NCI-H1436 treated with DMSO at 0.1 percent for 48 hours (cell line): ENCODE results near the gene PRR20B.
"Not testable (repeated sequence)": the region's sequence is repeated elsewhere in the genome, so short reads cannot be mapped to it uniquely, and the experiment has no call there.

Source experiments
- DNase-seq: peaks from one replicate; lab custom pipeline; 2025; lab: John Stamatoyannopoulos, UW

The PRR20B gene

GRCh38 chr13:57147188-57147587 lies at the start of gene PRR20B:
TSS of gene PRR20B (plus strand) at chr13:57147488. CDS start at chr13:57147875, 387 bp downstream.
- not testable (repeated sequence) for DNase-seq

DNA sequence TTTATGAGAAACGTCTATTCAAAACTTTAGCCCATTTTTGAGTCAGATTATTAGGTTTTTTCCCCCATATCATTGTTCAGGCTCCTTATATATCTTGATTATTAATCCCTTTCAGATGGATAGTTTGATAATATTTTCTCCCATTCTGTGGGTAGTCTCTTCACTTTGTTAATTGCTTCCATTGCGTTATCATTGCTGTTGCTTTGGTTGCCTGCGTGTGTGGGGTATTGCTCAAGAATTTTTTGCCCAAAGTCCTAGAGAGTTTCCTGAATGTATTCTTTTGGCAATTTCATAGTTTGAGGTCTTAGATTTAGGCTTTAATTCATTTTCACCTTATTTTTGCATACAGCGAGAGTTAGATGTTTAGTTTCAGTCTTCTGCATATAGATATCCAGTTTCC lies 32.3 kb upstream of the PRR20B start:
- no peak for DNase-seq

DNA sequence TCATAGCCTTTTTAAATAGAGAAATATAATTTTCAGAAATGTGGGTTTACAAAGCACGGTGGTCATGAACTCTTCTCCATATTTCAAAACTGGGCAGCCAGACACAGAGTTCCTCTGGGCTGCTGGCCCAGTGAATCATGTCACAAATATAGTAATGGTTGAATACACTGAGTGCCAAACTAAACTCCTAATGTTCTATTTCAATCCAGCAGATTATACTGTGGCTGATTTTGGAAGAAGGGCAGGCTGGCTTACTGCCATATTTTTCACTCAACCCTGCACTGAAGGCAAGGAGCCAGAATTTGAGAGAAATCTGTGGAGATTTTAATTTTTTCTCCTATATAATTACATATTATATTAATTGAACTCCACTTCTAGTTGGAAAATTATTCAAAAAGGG lies 23.6 kb upstream of the PRR20B start:
- DNase-seq: no peak

GRCh38 chr13:57128909-57129308 lies 18.4 kb upstream of the PRR20B start:
- no peak for DNase-seq

GRCh38 chr13:57136093-57136492 lies 11.2 kb upstream of the PRR20B start:
- DNase-seq: no peak

- DNase-seq: no peak
Measured at GRCh38 chr13:57137585-57137984, 9.7 kb upstream of the PRR20B start.

DNA sequence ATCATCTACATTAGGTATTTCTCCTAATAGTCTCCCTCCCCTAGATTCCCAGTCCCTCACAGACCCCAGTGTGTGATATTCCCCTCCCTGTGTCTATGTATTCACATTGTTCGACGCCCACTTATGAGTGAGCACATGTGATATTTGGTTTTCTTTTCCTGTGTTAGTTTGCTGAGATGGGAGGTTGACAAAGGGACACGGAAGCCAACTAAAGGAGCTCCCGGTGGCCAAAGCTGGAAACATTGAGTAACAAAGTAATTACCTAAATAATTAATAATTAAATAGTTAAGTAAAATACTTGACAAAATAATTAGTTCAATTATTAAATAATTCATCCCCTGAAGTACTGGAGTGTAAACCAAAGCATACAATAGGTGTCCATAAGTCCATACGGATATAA lies 8.3 kb upstream of the PRR20B start:
- DNase-seq: no peak

DNA sequence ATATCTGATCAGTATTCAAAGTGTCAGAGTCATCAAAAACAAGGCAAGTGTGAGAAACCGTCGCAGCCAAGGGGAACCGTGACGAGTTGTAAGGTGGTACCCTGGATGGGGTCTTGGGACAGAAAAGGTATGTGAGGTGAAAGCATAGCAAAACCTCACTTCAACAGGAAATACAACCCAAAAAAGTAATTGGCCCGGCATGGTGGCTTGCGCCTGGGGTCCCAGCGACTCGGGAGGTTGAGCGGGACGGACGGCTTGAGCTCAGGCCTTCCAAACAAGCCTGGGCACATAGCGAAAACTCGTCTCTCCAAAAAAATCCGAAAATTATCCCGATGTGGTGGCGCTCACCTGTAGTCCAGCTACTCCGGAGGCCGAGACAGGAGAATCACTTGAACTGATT lies 7.5 kb upstream of the PRR20B start:
- not testable (repeated sequence) for DNase-seq

DNA sequence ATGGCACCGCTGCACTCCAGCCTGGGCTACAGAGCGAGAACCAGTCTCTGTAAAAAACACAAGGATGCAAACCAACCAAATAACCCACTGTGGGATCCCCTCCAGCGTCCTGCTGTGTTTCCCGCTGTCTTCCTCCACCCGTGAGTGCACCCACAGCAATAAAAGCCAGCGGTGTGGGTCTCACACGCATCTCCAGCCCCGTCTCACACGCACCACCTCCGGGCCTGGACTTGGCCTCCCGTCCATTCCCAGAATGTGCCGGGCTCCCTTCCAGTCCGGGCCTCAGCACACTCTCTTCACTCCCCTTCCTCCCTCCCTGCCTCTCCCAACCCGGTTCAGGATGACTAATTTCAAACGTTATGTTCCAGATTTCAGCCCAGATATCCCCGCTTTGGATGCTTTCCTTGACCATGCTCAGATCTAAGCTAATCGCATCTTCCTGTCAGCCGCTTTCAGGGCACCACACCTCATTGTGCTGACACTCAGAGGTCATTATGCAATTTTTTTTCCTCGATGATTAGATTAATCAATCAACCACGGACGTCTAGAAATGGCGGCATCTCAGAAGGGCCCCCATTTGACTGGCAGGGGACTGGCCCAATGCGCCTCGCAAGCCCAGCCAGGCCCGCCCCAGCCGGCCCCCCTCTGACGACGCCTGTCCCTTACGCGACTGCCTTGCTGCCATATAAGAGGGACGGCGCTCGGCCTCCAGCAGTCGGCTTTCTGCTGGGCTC lies 6.9 kb upstream of the PRR20B start, which contains the start of gene PRR20A:
Gene PRR20A (plus strand): TSS at position 684 of the 734 bp plus-strand sequence. CDS start 387 bp downstream, outside the sequence.
- DNase-seq: not testable (repeated sequence)

- DNase-seq: not testable (repeated sequence)
Measured at GRCh38 chr13:57148106-57148505, 818 bp downstream of the PRR20B start.

GRCh38 chr13:57153761-57154160 lies 6.5 kb downstream of the PRR20B start, which contains the start of gene PRR20C:
TSS of gene PRR20C (plus strand) at chr13:57154061. CDS start at chr13:57154448, 387 bp downstream.
- not testable (repeated sequence) for DNase-seq

DNA sequence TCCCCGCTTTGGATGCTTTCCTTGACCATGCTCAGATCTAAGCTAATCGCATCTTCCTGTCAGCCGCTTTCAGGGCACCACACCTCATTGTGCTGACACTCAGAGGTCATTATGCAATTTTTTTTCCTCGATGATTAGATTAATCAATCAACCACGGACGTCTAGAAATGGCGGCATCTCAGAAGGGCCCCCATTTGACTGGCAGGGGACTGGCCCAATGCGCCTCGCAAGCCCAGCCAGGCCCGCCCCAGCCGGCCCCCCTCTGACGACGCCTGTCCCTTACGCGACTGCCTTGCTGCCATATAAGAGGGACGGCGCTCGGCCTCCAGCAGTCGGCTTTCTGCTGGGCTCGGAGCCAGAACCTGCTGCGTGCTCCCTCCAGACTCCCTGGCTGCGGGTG lies 13.0 kb downstream of the PRR20B start, which contains the start of gene PRR20D:
Gene PRR20D (plus strand): TSS at position 301 of the 400 bp plus-strand sequence. CDS start 387 bp downstream, outside the sequence.
- DNase-seq: not testable (repeated sequence)

DNA sequence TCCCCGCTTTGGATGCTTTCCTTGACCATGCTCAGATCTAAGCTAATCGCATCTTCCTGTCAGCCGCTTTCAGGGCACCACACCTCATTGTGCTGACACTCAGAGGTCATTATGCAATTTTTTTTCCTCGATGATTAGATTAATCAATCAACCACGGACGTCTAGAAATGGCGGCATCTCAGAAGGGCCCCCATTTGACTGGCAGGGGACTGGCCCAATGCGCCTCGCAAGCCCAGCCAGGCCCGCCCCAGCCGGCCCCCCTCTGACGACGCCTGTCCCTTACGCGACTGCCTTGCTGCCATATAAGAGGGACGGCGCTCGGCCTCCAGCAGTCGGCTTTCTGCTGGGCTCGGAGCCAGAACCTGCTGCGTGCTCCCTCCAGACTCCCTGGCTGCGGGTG lies 19.6 kb downstream of the PRR20B start, which contains the start of gene PRR20E:
Gene PRR20E (plus strand): TSS at position 301 of the 400 bp plus-strand sequence. CDS start 387 bp downstream, outside the sequence.
- not testable (repeated sequence) for DNase-seq

- no peak for DNase-seq
Measured at GRCh38 chr13:57191667-57192066, 44.4 kb downstream of the PRR20B start.
